ENCODE measurements around the gene AQP5.

The AQP5 gene

GRCh38 chr12:49950273-49951251 is 11.1 kb upstream of the AQP5 start, which contains the start of gene AQP2:
TSS of gene AQP2 (plus strand) at chr12:49950737. CDS start at chr12:49950831, 94 bp downstream.
- DNase-seq (ENCODE audit: low spot score) = no peak

GRCh38 chr12:49951411-49952240 is 10.0 kb upstream of the AQP5 start:
- DNase-seq (ENCODE audit: low spot score) = no peak

- DNase-seq (ENCODE audit: low spot score) = no peak
Measured at GRCh38 chr12:49952391-49953055, 9.1 kb upstream of the AQP5 start.

- DNase-seq (ENCODE audit: low spot score) = no peak
Measured at GRCh38 chr12:49953151-49953550, 8.5 kb upstream of the AQP5 start.

- no peak for DNase-seq (ENCODE audit: low spot score)
Measured at GRCh38 chr12:49953961-49954846, 7.5 kb upstream of the AQP5 start.

GRCh38 chr12:49954863-49955830 is 6.5 kb upstream of the AQP5 start:
- DNase-seq (ENCODE audit: low spot score) = no peak

- no peak for DNase-seq (ENCODE audit: low spot score)
Measured at GRCh38 chr12:49955899-49956662, 5.6 kb upstream of the AQP5 start.

- no peak for DNase-seq (ENCODE audit: low spot score)
Measured at GRCh38 chr12:49956663-49957569, 4.8 kb upstream of the AQP5 start.

- no peak for DNase-seq (ENCODE audit: low spot score)
Measured at GRCh38 chr12:49957570-49957967, 4.1 kb upstream of the AQP5 start.

- DNase-seq (ENCODE audit: low spot score) = no peak
Measured at GRCh38 chr12:49959685-49960473, 1.8 kb upstream of the AQP5 start.

- no peak for DNase-seq (ENCODE audit: low spot score)
Measured at GRCh38 chr12:49960474-49961110, 1.1 kb upstream of the AQP5 start.

GRCh38 chr12:49961993-49962764 is 507 bp downstream of the AQP5 start:
- no peak for DNase-seq (ENCODE audit: low spot score)

- DNase-seq (ENCODE audit: low spot score) = no peak
Measured at GRCh38 chr12:49962861-49963765, 1.4 kb downstream of the AQP5 start.

GRCh38 chr12:49963976-49964815 is 2.5 kb downstream of the AQP5 start:
- DNase-seq (ENCODE audit: low spot score) = no peak
